ENCODE measurements around the gene LRTM2.

- TF ChIP-seq, protein P1, sequence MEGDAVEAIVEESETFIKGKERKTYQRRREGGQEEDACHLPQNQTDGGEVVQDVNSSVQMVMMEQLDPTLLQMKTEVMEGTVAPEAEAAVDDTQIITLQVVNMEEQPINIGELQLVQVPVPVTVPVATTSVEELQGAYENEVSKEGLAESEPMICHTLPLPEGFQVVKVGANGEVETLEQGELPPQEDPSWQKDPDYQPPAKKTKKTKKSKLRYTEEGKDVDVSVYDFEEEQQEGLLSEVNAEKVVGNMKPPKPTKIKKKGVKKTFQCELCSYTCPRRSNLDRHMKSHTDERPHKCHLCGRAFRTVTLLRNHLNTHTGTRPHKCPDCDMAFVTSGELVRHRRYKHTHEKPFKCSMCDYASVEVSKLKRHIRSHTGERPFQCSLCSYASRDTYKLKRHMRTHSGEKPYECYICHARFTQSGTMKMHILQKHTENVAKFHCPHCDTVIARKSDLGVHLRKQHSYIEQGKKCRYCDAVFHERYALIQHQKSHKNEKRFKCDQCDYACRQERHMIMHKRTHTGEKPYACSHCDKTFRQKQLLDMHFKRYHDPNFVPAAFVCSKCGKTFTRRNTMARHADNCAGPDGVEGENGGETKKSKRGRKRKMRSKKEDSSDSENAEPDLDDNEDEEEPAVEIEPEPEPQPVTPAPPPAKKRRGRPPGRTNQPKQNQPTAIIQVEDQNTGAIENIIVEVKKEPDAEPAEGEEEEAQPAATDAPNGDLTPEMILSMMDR (IDR thresholded peaks at IDR 0.05), result no peak
- TF ChIP-seq POLR2A (IDR thresholded peaks at IDR 0.05) (no peak), POLR2AphosphoS5 (IDR thresholded peaks at IDR 0.05; ENCODE audit: insufficient read depth in 1 of 2, low read depth in 1 of 2) (no peak)
These were observed 59.3 kb downstream of the LRTM2 start for GRCh38 chr12:1879633-1880032.

Measured in vagina (tissue), 2 donors.